ENCODE results near the gene TOPBP1. TPM values are rescaled to one million over a fixed set of nuclear protein-coding genes. Genes with fewer than 3 reads are reported as not detected.

The TOPBP1 gene
- total RNA-seq, 1 experiment from 2014 or later = 51.5 TPM

DNA sequence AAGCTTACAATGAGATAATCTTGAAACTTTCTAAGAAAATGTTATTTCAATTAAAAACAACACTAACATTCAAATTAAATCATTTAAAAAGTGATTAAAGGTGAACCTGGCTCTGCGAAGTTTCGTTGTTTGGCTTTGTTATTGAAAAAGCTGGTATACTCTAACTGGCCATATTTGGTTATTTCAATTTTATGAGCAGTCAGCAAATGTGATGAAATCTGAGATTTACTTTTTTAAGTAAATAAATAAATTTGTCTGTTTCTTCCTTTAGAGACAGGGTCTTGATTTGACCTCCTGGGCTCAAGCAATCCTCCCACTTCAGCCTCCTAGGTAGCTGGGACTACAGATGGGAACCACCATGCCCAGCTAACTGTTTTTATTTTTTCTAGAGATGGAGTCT is 50.2 kb downstream of the TOPBP1 start:
- H3K18ac ChIP-seq (ENCODE audit: insufficient read length, low read depth, low read length) = no peak overlapping the region
- H3K14ac ChIP-seq (ENCODE audit: insufficient read depth, low read length) = no peak overlapping the region
- TF ChIP-seq, protein P1, sequence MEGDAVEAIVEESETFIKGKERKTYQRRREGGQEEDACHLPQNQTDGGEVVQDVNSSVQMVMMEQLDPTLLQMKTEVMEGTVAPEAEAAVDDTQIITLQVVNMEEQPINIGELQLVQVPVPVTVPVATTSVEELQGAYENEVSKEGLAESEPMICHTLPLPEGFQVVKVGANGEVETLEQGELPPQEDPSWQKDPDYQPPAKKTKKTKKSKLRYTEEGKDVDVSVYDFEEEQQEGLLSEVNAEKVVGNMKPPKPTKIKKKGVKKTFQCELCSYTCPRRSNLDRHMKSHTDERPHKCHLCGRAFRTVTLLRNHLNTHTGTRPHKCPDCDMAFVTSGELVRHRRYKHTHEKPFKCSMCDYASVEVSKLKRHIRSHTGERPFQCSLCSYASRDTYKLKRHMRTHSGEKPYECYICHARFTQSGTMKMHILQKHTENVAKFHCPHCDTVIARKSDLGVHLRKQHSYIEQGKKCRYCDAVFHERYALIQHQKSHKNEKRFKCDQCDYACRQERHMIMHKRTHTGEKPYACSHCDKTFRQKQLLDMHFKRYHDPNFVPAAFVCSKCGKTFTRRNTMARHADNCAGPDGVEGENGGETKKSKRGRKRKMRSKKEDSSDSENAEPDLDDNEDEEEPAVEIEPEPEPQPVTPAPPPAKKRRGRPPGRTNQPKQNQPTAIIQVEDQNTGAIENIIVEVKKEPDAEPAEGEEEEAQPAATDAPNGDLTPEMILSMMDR (conservative IDR thresholded peaks at IDR 0.05) = no peak
- H3K4ac ChIP-seq (ENCODE audit: low read depth, low read length) = no peak overlapping the region
- H2AFZ ChIP-seq (ENCODE audit: low read length) = no peak overlapping the region
- no CpG with 5 or more reads among the region's 2 CpGs for WGBS (ENCODE audit: extremely low coverage, insufficient read length, low lambda C conversion rate)
- no peaks in the 10 kb centered on the region for H3K27me3 ChIP-seq (ENCODE audit: insufficient read depth, low read length)
- no peak overlapping the region for H4K8ac ChIP-seq (replicated peaks; ENCODE audit: insufficient read length, low read depth, low read length)
- H4K91ac ChIP-seq (ENCODE audit: insufficient read length, low read depth, low read length) = no peak overlapping the region
- no peak overlapping the region for H2AK5ac ChIP-seq (ENCODE audit: insufficient read length, low read length)
- Mint-ChIP-seq H3K4me3 (no peak overlapping the region), H3K27me3 (ENCODE audit: low read depth) (no peaks in the 10 kb centered on the region), H3K36me3 (ENCODE audit: insufficient read depth in 1 of 3, low read depth in 3 of 3) (peaks cover 26 to 71% (median 55%) of the 10 kb centered on the region in 3 experiments; a peak in 6 of 7 replicates), H3K9me3 (no peaks in the 10 kb centered on the region), H3K27ac (no peak overlapping the region), H3K4me1 (no peaks in the 10 kb centered on the region)
- no peak for DNase-seq
- H2BK120ac ChIP-seq (ENCODE audit: low read depth, low read length, poor library complexity, severe bottlenecking) = no peak overlapping the region
- H3K27ac ChIP-seq (ENCODE audit: insufficient read length, low read depth, low read length) = no peak overlapping the region
- H3T11ph ChIP-seq (ENCODE audit: low read length) = no peak overlapping the region
- no peaks in the 10 kb centered on the region for H3K9me3 ChIP-seq (ENCODE audit: control insufficient read depth, low read depth, low read length)
- no peak overlapping the region for H2BK15ac ChIP-seq (ENCODE audit: low read depth, low read length)
- no peak overlapping the region for H2BK5ac ChIP-seq (ENCODE audit: insufficient read length, low read length)
- no peak overlapping the region for H3K56ac ChIP-seq (ENCODE audit: insufficient read length, low read depth, low read length)
- H3K79me1 ChIP-seq (ENCODE audit: insufficient read depth, low read depth, low read length, poor library complexity, severe bottlenecking) = no peaks in the 10 kb centered on the region
- H4K20me1 ChIP-seq (ENCODE audit: control insufficient read depth, insufficient read depth, insufficient read length) = no peaks in the 10 kb centered on the region
- H2BK20ac ChIP-seq (ENCODE audit: low read depth, low read length, poor library complexity, severe bottlenecking) = no peak overlapping the region
- no peak overlapping the region for H3K23ac ChIP-seq (ENCODE audit: insufficient read length, low read depth, low read length)
- H2BK12ac ChIP-seq (ENCODE audit: insufficient read length, low read depth, low read length) = no peak overlapping the region
- H3K4me1 ChIP-seq (ENCODE audit: insufficient read depth, low read length) = no peaks in the 10 kb centered on the region
- H3K23me2 ChIP-seq (ENCODE audit: insufficient read length, low read depth, low read length, poor library complexity, severe bottlenecking) = no peaks in the 10 kb centered on the region
- no peak overlapping the region for H4K5ac ChIP-seq (ENCODE audit: insufficient read length, low read depth, low read length)
- no peak overlapping the region for H3K4me2 ChIP-seq (ENCODE audit: insufficient read depth, insufficient read length, low read length)
- no peaks in the 10 kb centered on the region for H3K79me2 ChIP-seq (ENCODE audit: insufficient read depth, low read length)
- no peak overlapping the region for H3K9ac ChIP-seq (ENCODE audit: extremely low read depth, insufficient read length, low read length)

All from H9 (cell line).